Astrocyte (in vitro differentiated cells and primary cell): ENCODE measurements around the gene FBXO48.

Source experiments
- CTCF ChIP-seq: IDR thresholded peaks from 2 replicates; pipeline ENCODE4 v1.5.1; 2011; ENCODE audit warnings: low read depth, mild to moderate bottlenecking, inconsistent platforms, low read length, moderate library complexity; ENCODE audit not compliant: insufficient read depth
- EZH2 ChIP-seq: IDR thresholded peaks from 2 replicates; pipeline ENCODE4 v1.6.1; 2012; ENCODE audit warnings: mild to moderate bottlenecking, low read length, inconsistent platforms; ENCODE audit not compliant: insufficient read depth

GRCh38 chr2:68516051-68516955, 49.2 kb upstream of the FBXO48 start:
- TF ChIP-seq CTCF (no peak), EZH2 (no peak)
